Type B pancreatic cell (in vitro differentiated cells): Measurements from ENCODE around the gene TTC33. TPM values are rescaled to one million over a fixed set of nuclear protein-coding genes. Genes with fewer than 3 reads are reported as not detected.
"Not testable (repeated sequence)": the region's sequence is repeated elsewhere in the genome, so short reads cannot be mapped to it uniquely, and the experiment has no call there.

Experiments
- DNase-seq: peaks from one replicate; pipeline ENCODE4 v3.0.0; 2021; ENCODE audit warnings: mixed read lengths; ENCODE audit not compliant: unreplicated experiment; ENCODE audit errors: extremely low spot score
- H3K27ac Mint-ChIP-seq: 2 replicates; pipeline ENCODE4 v1.8.0; 2021; ENCODE audit warnings: mild to moderate bottlenecking, mixed read lengths
- H3K27me3 Mint-ChIP-seq: 2 replicates; pipeline ENCODE4 v1.8.0; 2021; ENCODE audit warnings: mixed read lengths
- H3K36me3 Mint-ChIP-seq: 2 replicates; pipeline ENCODE4 v1.8.0; 2021; ENCODE audit warnings: mixed read lengths
- H3K4me1 Mint-ChIP-seq: one replicate; pipeline ENCODE4 v1.8.0; 2021; ENCODE audit warnings: mixed read lengths; ENCODE audit not compliant: unreplicated experiment
- H3K4me3 Mint-ChIP-seq: 2 replicates; pipeline ENCODE4 v1.8.0; 2021; ENCODE audit warnings: mild to moderate bottlenecking, mixed read lengths
- H3K9me3 Mint-ChIP-seq: 2 replicates; pipeline ENCODE4 v1.8.0; 2021; ENCODE audit warnings: mixed read lengths
- CTCF ChIP-seq: fragments of 200-600 bp; sonication (generic); conservative IDR thresholded peaks from 2 replicates; pipeline ENCODE4 v1.5.0; 2021; ENCODE audit warnings: antibody characterized with exemption, mild to moderate bottlenecking
- total RNA-seq: library from RNA; stranded (reverse); gene quantifications from 2 replicates; pipeline ENCODE4 v1.2.1, GENCODE V29; 2021; ENCODE audit warnings: low replicate concordance

TTC33 gene
- total RNA-seq, 1 donor from 2014 or later, result 15.8 TPM

DNA sequence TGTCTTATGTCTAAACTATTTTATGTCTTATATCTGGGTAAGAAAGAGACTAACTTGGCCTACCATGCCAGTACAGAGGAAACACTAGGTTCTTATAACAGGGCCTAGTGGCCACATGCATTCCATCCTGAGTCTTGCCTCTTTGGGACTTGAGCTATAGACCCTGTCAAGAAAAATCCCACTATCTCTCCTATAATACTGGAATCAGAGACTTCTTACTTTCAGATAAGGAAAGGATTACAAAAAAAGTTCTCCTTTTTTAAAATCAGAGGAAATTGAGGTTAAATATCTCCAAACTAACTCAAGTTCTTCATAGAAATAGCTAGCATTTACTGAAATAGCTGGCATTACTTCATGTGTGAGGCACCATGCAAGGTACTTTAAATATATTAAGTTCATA is 41.8 kb downstream of the TTC33 start:
- Mint-ChIP-seq H3K9me3 (no peaks in the 10 kb centered on the region), H3K4me3 (no peak overlapping the region), H3K36me3 (peaks cover 6% of the 10 kb centered on the region), H3K27me3 (no peaks in the 10 kb centered on the region), H3K27ac (no peak overlapping the region), H3K4me1 (no peaks in the 10 kb centered on the region)
- no peak for DNase-seq
- TF ChIP-seq CTCF, result no peak

DNA sequence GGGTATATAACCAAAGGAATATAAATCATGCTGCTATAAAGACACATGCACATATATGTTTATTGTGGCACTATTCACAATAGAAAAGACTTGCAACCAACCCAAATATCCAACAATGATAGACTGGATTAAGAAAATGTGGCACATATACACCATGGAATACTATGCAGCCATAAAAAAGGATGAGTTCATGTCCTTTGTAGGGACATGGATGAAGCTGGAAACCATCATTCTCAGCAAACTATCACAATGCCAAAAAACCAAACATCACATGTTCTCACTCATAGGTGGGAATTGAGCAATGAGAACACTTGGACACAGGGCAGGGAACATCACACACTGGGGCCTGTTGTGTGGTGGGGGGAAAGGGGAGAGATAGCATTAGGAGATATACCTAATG is 45.2 kb downstream of the TTC33 start:
- not testable (repeated sequence) for H3K27ac Mint-ChIP-seq, H3K4me3 Mint-ChIP-seq, DNase-seq, H3K27me3 Mint-ChIP-seq, H3K4me1 Mint-ChIP-seq, H3K9me3 Mint-ChIP-seq
- H3K36me3 Mint-ChIP-seq, result peaks cover 17% of the 10 kb centered on the region

DNA sequence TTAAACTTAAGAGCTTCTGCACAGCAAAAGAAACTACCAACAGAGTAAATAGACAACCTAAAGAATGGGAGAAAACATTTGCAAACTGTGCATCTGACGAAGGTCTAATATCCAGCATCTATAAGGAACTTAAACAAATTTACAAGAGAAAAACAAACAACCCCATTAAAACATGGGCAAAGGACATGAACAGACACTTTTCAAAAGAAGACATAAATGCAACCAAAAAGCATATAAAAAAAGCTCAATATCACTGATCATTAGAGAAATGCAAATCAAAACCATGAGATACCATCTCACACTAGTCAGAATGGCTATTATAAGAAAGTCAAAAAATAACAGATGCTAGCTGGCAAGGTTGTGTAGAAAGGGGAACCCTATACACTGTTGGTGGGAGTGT is 50.3 kb downstream of the TTC33 start:
- H3K27me3 Mint-ChIP-seq, DNase-seq, H3K4me3 Mint-ChIP-seq, H3K27ac Mint-ChIP-seq, H3K4me1 Mint-ChIP-seq: not testable (repeated sequence)
- H3K36me3 Mint-ChIP-seq, result peaks cover 34% of the 10 kb centered on the region
- peaks cover 22% of the 10 kb centered on the region for H3K9me3 Mint-ChIP-seq

DNA sequence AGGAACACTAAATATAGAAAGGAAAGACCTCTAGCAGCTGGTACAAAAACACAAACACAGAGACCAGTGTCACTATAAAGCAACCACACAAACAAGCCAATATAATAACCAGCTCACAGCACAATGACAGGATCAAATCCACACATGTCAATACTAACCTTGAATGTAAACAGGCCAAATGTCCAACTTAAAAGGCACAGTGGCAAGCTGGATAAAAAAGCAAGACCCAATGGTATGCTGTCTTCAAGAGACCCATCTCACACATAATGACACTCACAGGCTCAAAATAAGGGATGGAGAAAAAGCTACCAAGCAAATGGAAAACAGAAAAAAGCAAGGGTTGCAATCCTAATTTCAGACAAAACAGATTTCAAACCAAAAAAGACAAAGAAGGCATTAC is 53.7 kb downstream of the TTC33 start:
- not testable (repeated sequence) for DNase-seq, H3K4me1 Mint-ChIP-seq, H3K4me3 Mint-ChIP-seq, H3K27me3 Mint-ChIP-seq, H3K27ac Mint-ChIP-seq
- Mint-ChIP-seq H3K36me3 (peaks cover 24% of the 10 kb centered on the region), H3K9me3 (peaks cover 20% of the 10 kb centered on the region)

DNA sequence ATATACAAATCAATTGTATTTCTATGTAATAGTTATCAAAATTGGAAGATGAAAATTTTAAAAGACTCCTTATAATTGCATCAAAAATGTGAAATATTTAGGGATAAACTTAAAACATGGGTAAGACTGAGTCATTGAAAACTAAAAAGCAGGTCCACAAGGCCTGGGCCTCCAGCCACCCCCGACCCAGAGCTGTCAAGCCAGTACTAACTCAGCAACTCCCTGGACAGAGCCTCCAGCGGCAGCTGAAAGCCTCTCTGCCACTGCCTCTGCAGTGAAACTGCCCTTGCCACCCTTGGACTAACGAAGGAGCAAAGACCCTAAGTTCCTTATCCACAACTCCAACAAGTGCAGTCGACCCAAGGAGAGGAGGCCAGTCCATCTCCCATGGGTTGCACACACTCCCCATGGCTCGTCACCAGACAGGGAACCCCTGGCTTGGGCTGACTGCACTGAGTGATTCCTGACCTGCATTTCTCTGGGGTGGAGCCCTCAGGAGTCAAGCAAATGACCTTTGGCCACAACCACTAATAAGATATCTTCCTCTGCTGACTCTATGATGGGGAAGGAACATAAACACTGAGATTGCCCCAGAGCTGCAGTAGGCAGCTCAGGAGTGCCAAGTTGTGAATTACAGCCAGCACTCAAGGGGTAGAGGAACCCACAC is 55.5 kb downstream of the TTC33 start:
- Mint-ChIP-seq H3K9me3 (peaks cover 15% of the 10 kb centered on the region), H3K4me3 (no peak overlapping the region), H3K27ac (no peak overlapping the region), H3K27me3 (no peaks in the 10 kb centered on the region), H3K36me3 (peaks cover 19% of the 10 kb centered on the region), H3K4me1 (no peaks in the 10 kb centered on the region)
- TF ChIP-seq CTCF, result no peak
- no peak for DNase-seq

DNA sequence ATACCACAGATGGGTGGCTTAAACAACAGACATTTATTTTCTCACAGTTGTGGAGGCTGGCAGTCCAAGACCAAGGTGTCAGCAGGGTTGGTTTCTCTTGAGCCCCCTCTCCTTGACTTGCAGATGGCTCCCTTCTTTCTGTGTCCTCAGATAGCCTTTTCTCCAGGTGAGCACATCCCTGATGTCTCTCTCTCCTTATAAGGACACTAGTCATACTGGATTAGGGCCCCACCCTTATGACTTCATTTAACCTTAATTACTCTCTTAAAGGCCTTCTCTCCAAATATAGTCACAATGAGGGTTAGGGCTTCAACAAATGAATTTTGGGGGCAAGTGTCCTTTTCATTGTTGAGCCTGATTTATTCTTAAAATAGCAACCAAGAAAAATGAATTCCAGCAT is 61.3 kb downstream of the TTC33 start:
- Mint-ChIP-seq H3K36me3 (peaks cover 7% of the 10 kb centered on the region), H3K27me3 (no peaks in the 10 kb centered on the region), H3K9me3 (no peaks in the 10 kb centered on the region), H3K4me3 (no peak overlapping the region), H3K27ac (no peak overlapping the region), H3K4me1 (no peaks in the 10 kb centered on the region)
- no peak for TF ChIP-seq CTCF
- no peak for DNase-seq

DNA sequence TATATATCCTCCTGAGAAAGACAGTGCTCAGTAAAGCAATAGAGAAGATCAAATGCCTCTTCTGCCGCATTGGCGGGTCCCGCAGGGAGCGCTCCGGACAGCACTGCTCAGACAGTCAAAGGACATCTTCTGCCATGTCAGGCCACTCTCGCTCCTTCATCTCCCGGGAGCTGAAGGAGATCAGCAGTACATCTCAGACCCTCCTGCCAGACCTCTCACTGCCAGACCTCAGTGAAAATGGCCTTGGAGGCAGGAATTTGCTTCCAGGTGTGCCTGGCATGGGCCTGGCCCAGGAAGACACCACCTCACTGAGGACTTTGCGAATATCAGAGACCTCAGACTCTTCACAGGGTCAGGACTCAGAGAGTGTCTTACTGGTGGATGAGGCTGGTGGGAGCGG is 63.9 kb downstream of the TTC33 start:
- no peak overlapping the region for H3K27ac Mint-ChIP-seq

More for the DNA sequence above, 63.9 kb downstream of the TTC33 start:
- no peak for DNase-seq
- no peak for TF ChIP-seq CTCF
- Mint-ChIP-seq H3K27me3 (peaks cover 4% of the 10 kb centered on the region), H3K4me3 (no peak overlapping the region), H3K4me1 (peaks cover 8% of the 10 kb centered on the region), H3K36me3 (peaks cover 10% of the 10 kb centered on the region), H3K9me3 (no peaks in the 10 kb centered on the region)
